ENCODE measurements around the gene SYNGR3.

DNA sequence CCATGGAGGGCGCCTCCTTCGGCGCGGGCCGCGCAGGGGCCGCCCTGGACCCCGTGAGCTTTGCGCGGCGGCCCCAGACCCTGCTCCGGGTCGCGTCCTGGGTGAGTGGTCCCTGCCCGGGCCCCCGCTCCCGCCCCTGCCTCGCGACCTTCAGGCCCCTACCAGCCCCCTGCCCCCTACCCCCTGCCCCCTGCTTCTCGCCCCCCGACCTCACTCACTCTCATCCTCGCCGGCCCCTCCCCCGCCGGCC, 256 bp downstream of the SYNGR3 start:
- TF ChIP-seq, protein P1, sequence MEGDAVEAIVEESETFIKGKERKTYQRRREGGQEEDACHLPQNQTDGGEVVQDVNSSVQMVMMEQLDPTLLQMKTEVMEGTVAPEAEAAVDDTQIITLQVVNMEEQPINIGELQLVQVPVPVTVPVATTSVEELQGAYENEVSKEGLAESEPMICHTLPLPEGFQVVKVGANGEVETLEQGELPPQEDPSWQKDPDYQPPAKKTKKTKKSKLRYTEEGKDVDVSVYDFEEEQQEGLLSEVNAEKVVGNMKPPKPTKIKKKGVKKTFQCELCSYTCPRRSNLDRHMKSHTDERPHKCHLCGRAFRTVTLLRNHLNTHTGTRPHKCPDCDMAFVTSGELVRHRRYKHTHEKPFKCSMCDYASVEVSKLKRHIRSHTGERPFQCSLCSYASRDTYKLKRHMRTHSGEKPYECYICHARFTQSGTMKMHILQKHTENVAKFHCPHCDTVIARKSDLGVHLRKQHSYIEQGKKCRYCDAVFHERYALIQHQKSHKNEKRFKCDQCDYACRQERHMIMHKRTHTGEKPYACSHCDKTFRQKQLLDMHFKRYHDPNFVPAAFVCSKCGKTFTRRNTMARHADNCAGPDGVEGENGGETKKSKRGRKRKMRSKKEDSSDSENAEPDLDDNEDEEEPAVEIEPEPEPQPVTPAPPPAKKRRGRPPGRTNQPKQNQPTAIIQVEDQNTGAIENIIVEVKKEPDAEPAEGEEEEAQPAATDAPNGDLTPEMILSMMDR (IDR thresholded peaks at IDR 0.05; ENCODE audit: low read length) = no peak
- no peak for TF ChIP-seq EZH2 (IDR thresholded peaks at IDR 0.05; ENCODE audit: borderline replicate concordance, low read length)

All from OCI-LY1 (cell line).